Heart left ventricle (tissue), 16 donors: ENCODE results near the gene MED6. TPM values are rescaled to one million over a fixed set of nuclear protein-coding genes. Genes with fewer than 3 reads are reported as not detected.
A peak's percentile ranks its signal among the peaks of the same experiment; 100 is the strongest.

Experiments used
- ATAC-seq, 4 donors: fragments of 200-7000 bp; cut with Tn5 transposase; one replicate each; pipeline ENCODE4 v1.9.1; 2020 to 2022; ENCODE audit warnings: moderate library complexity in 4 of 4, mild to moderate bottlenecking in 3 of 4, moderate number of reproducible peaks in 1 of 4
- DNase-seq, 5 donors: peaks; one replicate each; pipeline ENCODE4 v3.0.0-alpha.2; 2020
- H3K27ac ChIP-seq, 12 donors: fragments of 200-600 bp; sonication (generic) in 4 of 12; one replicate each; pipeline versions ENCODE4 v1.5.0 to v1.8.0; 2016 to 2022; ENCODE audit warnings: mild to moderate bottlenecking in 2 of 12
- H3K27me3 ChIP-seq, 9 donors: fragments of 200-600 bp; sonication (generic) in 2 of 9; one replicate each; pipeline versions ENCODE4 v1.5.1 to v1.8.0; 2016 to 2022; ENCODE audit warnings: mild to moderate bottlenecking in 3 of 9
- H3K36me3 ChIP-seq, 9 donors: fragments of 200-600 bp; sonication (generic) in 2 of 9; one replicate each; pipeline versions ENCODE4 v1.5.0 to v1.8.0; 2018 to 2022; ENCODE audit warnings: mild to moderate bottlenecking in 2 of 9
- H3K4me1 ChIP-seq, 12 donors: fragments of 200-600 bp; sonication (generic) in 4 of 12; one replicate each; pipeline versions ENCODE4 v1.5.0 to v1.8.0; 2016 to 2022; ENCODE audit warnings: mild to moderate bottlenecking in 3 of 12
- H3K4me3 ChIP-seq, 12 donors: fragments of 200-600 bp; sonication (generic) in 4 of 12; one replicate each; pipeline versions ENCODE4 v1.5.0 to v1.8.0; 2017 to 2022; ENCODE audit warnings: mild to moderate bottlenecking in 9 of 12, moderate library complexity in 4 of 12
- H3K9me3 ChIP-seq, 12 donors: fragments of 200-600 bp; sonication (generic) in 4 of 12; one replicate each; pipeline versions ENCODE4 v1.5.0 to v1.8.0; 2016 to 2022; ENCODE audit warnings: mild to moderate bottlenecking in 1 of 12
- POLR2A ChIP-seq, 2 donors: fragments of 450-650 bp; IDR thresholded peaks; one replicate each; pipeline ENCODE4 v1.6.1; 2017; ENCODE audit warnings: antibody characterized with exemption in 2 of 2, mild to moderate bottlenecking in 2 of 2, moderate library complexity in 2 of 2
- WGBS, 4 donors: extraction: QIAGEN DNeasy Blood & Tissue Kit in 2 of 4; methylation state at CpG; one replicate each; pipeline versions ENCODE4 v1.1.5 to v1.1.7; 2013 to 2018; 5-methylcytosine and 5-hydroxymethylcytosine counted together
- intact Hi-C, 10 donors: fragments of 100-400 bp; cut with DNase I; formaldehyde crosslinking; loops; one replicate each; pipeline versions ENCODE4 v1.11.1 to v1.14.2; 2022
- polyA plus RNA-seq, 2 donors: library from polyadenylated mRNA; stranded (reverse); fragments of 200-250 nt; gene quantifications; one replicate each; pipeline ENCODE4 v1.2.3, GENCODE V29; 2013
- total RNA-seq, 9 donors: library from RNA; depleted of rRNA in 2 of 9; stranded (reverse); fragments of >200 nt in 2 of 9; fragmentation: NEBNext Ultra II Directional in 3 of 9; extraction: Animal tissue kit (Norgen Biotek cat#: 25700) in 3 of 9; gene quantifications; one replicate each; pipeline versions ENCODE4 v1.1.0 to v1.2.4, GENCODE V29; 2016 to 2023
- TF ChIP-seq, protein P1 (sequence below), 12 donors: fragments of 200-600 bp; sonication (generic) in 4 of 12; IDR thresholded peaks; one replicate each; pipeline versions ENCODE4 v1.5.0 to v1.8.0; 2018 to 2022; ENCODE audit warnings: antibody characterized with exemption in 12 of 12, mild to moderate bottlenecking in 5 of 12
- donor health status: ischemic (EF 13 %, LVEDD 7.1; RV severe dilation, severe dysfunction).
- donor health status: healthy with polysubstance abuse.
- donor health status: DM: no; HTN: yes; CAD: no.
- donor health status: DM: no; HTN: no; CAD: no.
- donor health status: ischemic (EF 25% LVEDD 6.9; RV normal size, moderate dysfunction).
- donor health status: ischemic (EF 25% LVEDD 5.7; RV mildly dilated, moderate dysfunction).
- donor health status: healthy.
- donor health status: DM: yes; HTN: yes; CAD: no.
- donor health status: ischemic (EF 35%, LVEDD 5.7; RV mildly dilated, moderate dysfunction).
- donor health status: nonischemic (EF 11% LVEDD 7.7; RV severe dilation, severe dysfunction).
- donor health status: DM: yes; HTN: yes; CAD: no.
- donor health status: PGD.
- donor health status: ischemic (EF 29% LVEDD 5.4; RV normal size, mild dysfunction).
- donor health status: nonischemic (EF 23%, LVEDD 6.1; RV moderate dilation, normal function).

Gene MED6
- total and polyA plus RNA-seq, 11 donors: 9.9 to 25.1 (median 19.7) TPM

DNA sequence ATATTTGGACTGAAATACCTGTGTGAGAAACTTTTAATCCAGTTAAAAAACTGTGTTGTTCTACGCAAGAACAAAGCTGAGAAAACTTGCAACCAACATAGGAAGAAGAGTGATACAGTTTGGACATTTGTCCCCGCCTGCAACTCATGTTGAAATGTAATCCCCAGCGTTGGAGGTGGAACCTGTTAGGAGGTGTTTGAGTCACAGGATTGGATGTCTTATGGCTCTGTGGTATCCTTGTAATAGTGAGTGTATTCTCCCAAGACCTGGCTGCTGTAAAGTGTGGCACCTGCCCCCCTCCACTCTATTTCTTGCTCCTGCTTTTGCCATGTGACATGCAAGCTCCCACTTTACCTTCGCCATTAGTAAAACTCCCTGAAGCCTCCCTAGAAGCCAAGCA is 37.0 kb downstream of the MED6 start:
- Histone ChIP-seq H3K9me3 (peaks cover 0 to 23% (median 0%) of the 10 kb centered on the region in 12 donors), H3K4me1 (peaks cover 0 to 4% (median 0%) of the 10 kb centered on the region in 12 donors), H3K36me3 (peaks cover 0 to 70% (median 35%) of the 10 kb centered on the region in 9 donors), H3K27ac (no peak overlapping the region), H3K27me3 (no peaks in the 10 kb centered on the region), H3K4me3 (no peak overlapping the region)
- no peak for ATAC-seq
- WGBS, 4 donors: 97 to 98% (median 98%) methylated on average over 4 of the region's 4 CpGs
- TF ChIP-seq POLR2A (IDR thresholded peaks at IDR 0.05): no peak
- TF ChIP-seq, protein P1, sequence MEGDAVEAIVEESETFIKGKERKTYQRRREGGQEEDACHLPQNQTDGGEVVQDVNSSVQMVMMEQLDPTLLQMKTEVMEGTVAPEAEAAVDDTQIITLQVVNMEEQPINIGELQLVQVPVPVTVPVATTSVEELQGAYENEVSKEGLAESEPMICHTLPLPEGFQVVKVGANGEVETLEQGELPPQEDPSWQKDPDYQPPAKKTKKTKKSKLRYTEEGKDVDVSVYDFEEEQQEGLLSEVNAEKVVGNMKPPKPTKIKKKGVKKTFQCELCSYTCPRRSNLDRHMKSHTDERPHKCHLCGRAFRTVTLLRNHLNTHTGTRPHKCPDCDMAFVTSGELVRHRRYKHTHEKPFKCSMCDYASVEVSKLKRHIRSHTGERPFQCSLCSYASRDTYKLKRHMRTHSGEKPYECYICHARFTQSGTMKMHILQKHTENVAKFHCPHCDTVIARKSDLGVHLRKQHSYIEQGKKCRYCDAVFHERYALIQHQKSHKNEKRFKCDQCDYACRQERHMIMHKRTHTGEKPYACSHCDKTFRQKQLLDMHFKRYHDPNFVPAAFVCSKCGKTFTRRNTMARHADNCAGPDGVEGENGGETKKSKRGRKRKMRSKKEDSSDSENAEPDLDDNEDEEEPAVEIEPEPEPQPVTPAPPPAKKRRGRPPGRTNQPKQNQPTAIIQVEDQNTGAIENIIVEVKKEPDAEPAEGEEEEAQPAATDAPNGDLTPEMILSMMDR (IDR thresholded peaks at IDR 0.05): no peak
- no peak for DNase-seq
- intact Hi-C loops: loop anchor here in 1 of 10 donors (10.0 kb wide), 1 partner anchor 479 kb away; no protein-coding TSS in a partner anchor

- Histone ChIP-seq H3K27me3 (no peaks in the 10 kb centered on the region), H3K4me3 (no peak overlapping the region), H3K27ac (no peak overlapping the region), H3K4me1 (peaks cover 0 to 9% (median 0%) of the 10 kb centered on the region in 12 donors), H3K9me3 (peaks cover 0 to 12% (median 0%) of the 10 kb centered on the region in 12 donors), H3K36me3 (peaks cover 0 to 30% (median 10%) of the 10 kb centered on the region in 9 donors)
- TF ChIP-seq, protein P1 (IDR thresholded peaks at IDR 0.05): no peak
- TF ChIP-seq POLR2A (IDR thresholded peaks at IDR 0.05): no peak
- ATAC-seq (no peak), DNase-seq (no peak)
- intact Hi-C loops: no loop called here
These were observed 42.1 kb downstream of the MED6 start for GRCh38 chr14:70558356-70558755.

DNA sequence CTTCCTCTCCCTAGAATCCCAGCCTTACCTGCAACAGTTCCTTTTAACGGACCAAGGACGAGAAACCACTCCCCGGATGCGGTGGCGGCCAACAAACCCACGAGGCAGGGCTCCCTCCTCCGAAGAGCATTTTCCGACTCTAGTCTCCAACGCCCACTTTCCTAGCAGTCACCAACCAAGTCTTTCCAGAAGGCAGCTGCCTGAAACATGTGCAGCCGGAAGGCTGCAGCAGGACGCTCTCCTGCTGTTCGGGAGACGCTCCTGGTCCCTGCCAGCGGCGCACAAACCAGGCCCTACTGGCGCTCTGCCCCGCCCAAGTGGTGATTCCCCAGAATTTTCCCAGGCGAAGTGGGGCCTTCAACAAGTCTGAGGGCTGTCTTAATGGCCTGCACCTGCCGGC is 44.6 kb downstream of the MED6 start:
- Histone ChIP-seq H3K27me3 (no peaks in the 10 kb centered on the region), H3K36me3 (peaks cover 0 to 17% (median 0%) of the 10 kb centered on the region in 9 donors), H3K27ac (no peak overlapping the region), H3K4me3 (peak overlapping the region in 8 of 12 donors; percentile 6 to 38 (median 24)), H3K4me1 (peaks cover 0 to 9% (median 0%) of the 10 kb centered on the region in 12 donors), H3K9me3 (no peaks in the 10 kb centered on the region)
- DNase-seq (peak in 4 of 5 donors; percentile 16 to 62 (median 28)), ATAC-seq (peak in 3 of 4 donors; percentile 69 to 83 (median 76))
- WGBS, 4 donors: 19 to 42% (median 35%) methylated on average over 19 of the region's 19 CpGs
- intact Hi-C loops: no loop called here
- TF ChIP-seq POLR2A (IDR thresholded peaks at IDR 0.05): no peak
- TF ChIP-seq, protein P1 (IDR thresholded peaks at IDR 0.05): no peak

GRCh38 chr14:70538087-70538486 is 62.4 kb downstream of the MED6 start:
- intact Hi-C loops: no loop called here
- no peak for TF ChIP-seq POLR2A (IDR thresholded peaks at IDR 0.05)
- TF ChIP-seq, protein P1 (IDR thresholded peaks at IDR 0.05): no peak
- Histone ChIP-seq H3K9me3 (peaks cover 0 to 21% (median 1%) of the 10 kb centered on the region in 12 donors), H3K27me3 (no peaks in the 10 kb centered on the region), H3K4me3 (no peak overlapping the region), H3K27ac (no peak overlapping the region), H3K4me1 (no peaks in the 10 kb centered on the region), H3K36me3 (peaks cover 0 to 8% (median 0%) of the 10 kb centered on the region in 9 donors)
- WGBS, 4 donors: 74 to 85% (median 82%) methylated on average over 5 of the region's 5 CpGs
- DNase-seq (no peak), ATAC-seq (no peak)
